GM12878 (cell line): ENCODE results near the gene MAMDC4.
"Not testable (repeated sequence)": the region's sequence is repeated elsewhere in the genome, so short reads cannot be mapped to it uniquely, and the experiment has no call there.

Experiments used
- CTCF ChIP-seq, 3 experiments: IDR thresholded peaks in 2 of 3; conservative IDR thresholded peaks in 1 of 3; 2 replicates each; pipeline ENCODE4 v1.5.1; 2011; ENCODE audit warnings: low read depth in 3 of 3, low read length in 3 of 3, mild to moderate bottlenecking in 3 of 3, control low read depth in 2 of 3, moderate library complexity in 2 of 3, inconsistent platforms in 1 of 3, mixed read lengths in 1 of 3; ENCODE audit not compliant: control insufficient read depth in 2 of 3, insufficient read depth in 1 of 3; ENCODE audit errors: extremely low read depth in 1 of 3
- EED ChIP-seq: sonication (generic); IDR thresholded peaks from 2 replicates; pipeline ENCODE4 v1.6.1; 2016; ENCODE audit warnings: antibody characterized with exemption, low read depth
- SRF ChIP-seq, 2 experiments: IDR thresholded peaks; 2 replicates each; pipeline ENCODE4 v1.6.1; 2011; ENCODE audit warnings: low read depth in 2 of 2, low read length in 2 of 2, mild to moderate bottlenecking in 1 of 2, moderate library complexity in 1 of 2
- YY1 ChIP-seq: IDR thresholded peaks from 2 replicates; pipeline ENCODE4 v1.6.1; 2011; ENCODE audit warnings: low read depth, mild to moderate bottlenecking, low read length

- TF ChIP-seq EED; CTCF (IDR thresholded peaks at IDR 0.05 in 2 of 3, conservative IDR thresholded peaks at IDR 0.05 in 1 of 3; ENCODE audit: control insufficient read depth in 2 of 3, extremely low read depth in 1 of 3, insufficient read depth in 1 of 3, low read depth in 3 of 3, low read length in 3 of 3); YY1; SRF (IDR thresholded peaks at IDR 0.05; ENCODE audit: low read depth in 2 of 2, low read length in 2 of 2): not testable (repeated sequence)
Observed at GRCh38 chr9:136803009-136803550, 49.1 kb upstream of the MAMDC4 start.
